ENCODE results near the gene CTDSPL. TPM values are rescaled to one million over a fixed set of nuclear protein-coding genes. Genes with fewer than 3 reads are reported as not detected.
A peak's percentile ranks its signal among the peaks of the same experiment; 100 is the strongest.

The CTDSPL gene
- total RNA-seq, 1 experiment from 2014 or later: 7.3 TPM

DNA sequence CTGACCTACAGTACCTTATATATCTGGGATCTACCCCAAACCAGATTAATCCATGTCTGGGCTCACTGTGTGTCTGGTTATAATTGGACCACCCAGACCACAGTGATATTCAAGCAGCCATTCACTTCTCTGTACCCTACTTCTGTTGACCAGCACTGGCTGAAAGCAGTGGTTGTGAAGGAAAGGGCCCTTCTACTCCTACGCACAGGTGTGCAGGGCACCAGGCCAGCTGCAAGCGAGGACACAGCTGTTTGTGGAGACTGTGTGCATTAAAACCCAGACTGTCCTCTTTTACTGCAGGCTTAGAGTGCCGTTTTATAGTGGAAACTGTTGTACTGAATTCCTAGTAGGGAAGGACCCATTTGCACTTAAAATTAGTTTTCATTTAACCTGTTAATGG, 29.5 kb downstream of the CTDSPL start:
- DNase-seq (ENCODE audit: low read depth): no peak

DNA sequence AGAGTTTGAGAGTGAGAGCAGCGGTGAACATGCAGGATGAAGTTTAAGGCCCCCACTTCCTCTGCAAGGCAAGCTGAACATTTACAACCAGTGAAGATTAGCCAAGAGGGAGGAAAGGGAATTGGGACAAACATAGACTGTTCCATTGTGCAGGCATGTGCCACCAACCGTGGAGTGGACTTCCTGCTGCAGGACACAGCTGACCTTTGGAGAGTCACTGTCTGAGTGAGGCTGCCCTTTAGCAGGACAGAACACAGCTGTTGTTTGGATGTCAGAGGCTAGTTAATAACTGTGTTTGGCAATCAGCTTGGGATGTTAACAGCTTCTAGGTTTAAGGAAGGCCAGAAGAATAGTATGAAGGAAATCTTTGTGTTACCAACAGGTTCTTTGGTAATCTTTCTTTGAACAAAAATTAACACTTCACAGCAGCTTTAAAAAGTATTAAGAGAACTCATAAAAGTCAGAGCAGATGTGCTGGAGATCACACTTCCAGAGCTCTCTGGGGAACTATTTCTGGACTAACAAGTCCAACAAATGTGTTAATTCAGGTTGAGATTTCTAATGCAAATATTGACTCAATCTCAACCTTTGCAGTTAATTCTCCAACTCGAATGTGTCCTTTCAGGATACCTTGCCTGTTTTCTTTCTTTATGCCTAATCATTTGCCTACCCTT, 31.4 kb downstream of the CTDSPL start:
- no peak for DNase-seq (ENCODE audit: low read depth)

DNA sequence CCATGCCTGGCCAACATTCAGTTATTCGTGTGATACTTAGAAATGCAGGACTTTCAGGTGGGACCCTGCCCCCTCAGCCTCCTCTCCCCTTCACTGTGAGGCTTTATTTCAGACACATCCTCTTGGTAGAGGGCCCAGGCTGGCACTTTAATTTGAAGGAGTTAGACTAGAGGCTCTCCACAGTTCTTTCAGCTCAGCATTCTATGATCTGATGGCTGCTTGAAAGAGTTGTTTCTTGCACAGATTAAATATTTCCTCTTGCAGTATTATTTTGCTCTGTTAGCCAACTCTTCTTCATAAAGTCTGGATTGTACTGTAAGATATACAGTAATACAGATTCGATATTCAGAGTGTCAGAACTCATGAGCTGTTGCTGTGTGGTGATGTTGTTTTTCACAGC, 35.1 kb downstream of the CTDSPL start:
- DNase-seq (ENCODE audit: low read depth): no peak

DNA sequence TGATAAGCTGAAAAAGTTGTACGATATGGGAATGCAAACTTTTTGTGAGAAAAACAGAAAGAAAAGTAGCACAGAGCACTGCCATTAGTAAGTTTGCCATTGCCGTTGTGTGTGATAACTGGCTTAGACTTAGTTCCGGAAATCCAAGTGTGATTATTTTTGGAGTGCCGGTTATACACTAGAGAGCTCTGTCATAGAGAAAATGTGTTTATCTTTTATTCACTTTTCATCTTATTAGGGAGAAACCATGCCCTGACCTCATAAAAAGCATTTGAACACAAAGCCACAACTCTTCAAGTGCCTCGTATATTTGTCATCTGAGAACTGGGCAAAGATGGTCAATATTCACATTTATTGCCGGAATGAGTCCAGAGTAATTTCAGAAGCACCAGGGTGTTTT, 36.1 kb downstream of the CTDSPL start:
- DNase-seq (ENCODE audit: low read depth): no peak

DNA sequence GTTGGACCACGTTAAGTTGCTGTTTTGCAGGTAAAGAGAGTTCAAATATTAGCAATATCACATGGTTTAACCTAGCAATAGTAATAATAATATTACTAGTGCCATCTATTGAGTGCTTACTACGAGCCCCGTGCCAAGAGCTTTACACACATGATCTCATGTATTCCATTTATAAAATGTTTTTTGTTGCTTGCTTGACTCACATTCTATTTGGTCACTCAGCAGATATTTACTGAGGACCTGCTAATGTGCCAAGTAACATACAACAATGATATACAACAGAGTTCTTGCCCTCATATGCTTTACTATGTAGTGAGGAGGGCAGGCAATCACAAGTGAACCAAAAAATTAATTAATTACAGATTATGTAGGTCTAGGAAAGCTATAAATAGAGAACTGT, 36.7 kb downstream of the CTDSPL start:
- DNase-seq (ENCODE audit: low read depth): no peak

DNA sequence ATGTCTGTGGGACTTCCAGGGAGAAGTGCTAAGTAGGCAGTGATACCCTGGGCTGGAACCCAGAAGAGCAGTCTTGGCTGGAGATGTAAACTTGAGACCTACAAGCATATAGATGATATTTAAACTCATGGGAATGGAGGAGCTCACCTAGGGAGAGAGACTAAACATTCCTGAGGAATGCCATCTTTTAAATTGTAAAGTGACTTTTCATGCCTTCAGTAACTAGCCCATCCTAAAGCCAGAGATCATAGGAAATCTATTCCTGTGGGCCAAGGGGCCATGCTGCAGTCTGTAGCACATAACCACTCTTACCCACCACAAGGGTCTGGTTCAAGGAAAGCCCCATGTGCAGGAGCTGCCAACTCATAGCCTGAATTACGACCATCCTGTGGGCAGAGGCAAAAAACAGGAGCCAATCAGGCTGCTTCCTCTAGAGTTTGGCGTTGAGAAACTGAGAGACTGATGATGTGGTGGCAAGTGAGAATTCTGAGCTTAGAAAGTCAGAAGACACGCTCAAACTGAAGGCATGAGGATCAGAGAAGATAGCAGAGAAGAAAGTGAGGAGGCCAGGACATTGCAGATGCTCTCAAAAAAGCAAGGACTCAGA, 37.5 kb downstream of the CTDSPL start:
- DNase-seq (ENCODE audit: low read depth): no peak

DNA sequence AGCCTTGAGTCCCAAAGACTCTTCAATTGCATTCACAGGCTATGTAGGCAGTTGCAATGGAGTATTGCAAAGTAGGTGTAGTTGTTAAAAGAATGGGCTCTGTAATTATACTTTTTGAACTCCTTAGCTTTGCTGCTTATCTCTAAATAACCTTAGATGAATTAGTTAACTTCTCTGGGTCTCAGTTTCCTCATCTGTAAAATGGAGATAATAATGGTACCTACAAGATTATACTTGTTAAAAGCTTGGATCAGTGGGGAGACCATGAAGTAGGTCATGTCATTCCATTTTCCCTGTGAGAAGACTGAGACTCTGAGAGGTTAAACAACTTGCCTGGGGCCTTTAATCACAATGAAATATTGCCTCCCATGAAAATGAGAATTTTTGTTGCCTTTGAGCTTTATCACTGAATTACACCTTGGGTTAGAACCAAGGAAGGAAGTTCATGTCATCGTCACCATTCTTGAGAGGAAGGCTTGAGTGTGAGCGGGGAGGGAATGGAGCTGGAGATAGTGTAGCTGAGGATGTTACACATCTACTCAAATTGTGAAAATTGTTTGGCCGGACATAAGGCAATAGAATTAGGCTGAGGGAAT, 38.1 kb downstream of the CTDSPL start:
- no peak for DNase-seq (ENCODE audit: low read depth)

DNA sequence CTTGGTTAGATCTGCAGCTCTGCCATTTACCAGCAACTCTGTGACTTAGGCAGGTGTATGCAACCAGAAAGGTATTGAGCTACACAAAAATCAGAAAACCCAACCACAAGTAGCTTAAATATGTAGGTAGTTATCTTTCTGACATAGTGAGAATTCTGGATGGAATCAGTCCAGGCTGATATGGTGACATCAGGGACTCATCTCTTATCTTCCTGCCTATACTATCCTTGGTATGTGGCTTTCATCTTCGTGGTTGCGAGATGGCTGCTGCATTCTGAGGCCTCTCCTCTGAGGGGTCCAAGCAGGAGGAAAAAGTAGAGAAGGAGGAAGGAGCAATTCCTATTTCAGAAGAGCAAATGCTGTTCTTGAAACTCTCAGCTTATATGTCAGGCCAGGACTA, 40.0 kb downstream of the CTDSPL start:
- no peak for DNase-seq (ENCODE audit: low read depth)

DNA sequence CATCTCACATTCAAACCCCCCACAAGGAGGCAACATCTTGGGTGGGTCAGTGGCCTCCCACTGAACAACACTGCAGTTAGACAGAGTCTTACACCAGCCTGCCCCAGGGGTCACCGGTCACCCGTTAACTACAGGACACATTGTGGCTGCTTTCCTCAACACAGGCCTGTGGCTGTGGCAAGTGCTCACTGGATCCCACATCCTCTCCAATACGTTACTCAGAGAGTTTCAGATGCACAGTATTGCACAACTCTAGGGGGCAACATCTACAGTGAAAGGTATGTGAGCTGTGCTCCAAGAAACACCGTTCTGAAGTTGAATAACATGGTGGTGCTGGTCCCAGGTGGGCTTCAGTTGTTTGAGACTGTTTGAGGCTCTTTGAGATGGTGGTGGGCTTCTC, 41.0 kb downstream of the CTDSPL start:
- no peak for DNase-seq (ENCODE audit: low read depth)

DNA sequence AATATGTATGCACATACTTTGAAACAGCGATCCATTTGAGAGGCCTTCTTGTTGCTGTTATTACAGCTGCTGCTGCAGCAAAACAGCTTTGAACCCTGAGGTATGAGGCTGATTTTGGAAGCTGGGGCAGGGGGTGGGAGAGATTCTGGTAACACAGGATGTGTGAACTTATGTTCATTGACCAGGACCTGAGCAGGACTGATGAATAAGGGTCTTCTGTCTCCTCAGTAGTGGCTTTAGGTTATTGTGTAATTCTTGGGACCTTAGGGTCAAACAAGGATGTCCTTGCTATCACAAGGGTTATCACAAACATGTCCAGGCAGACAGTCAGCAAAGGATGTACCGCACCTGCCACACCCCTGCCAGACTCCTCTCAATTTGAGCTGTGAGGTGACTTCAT, 41.6 kb downstream of the CTDSPL start:
- DNase-seq (ENCODE audit: low read depth): no peak

DNA sequence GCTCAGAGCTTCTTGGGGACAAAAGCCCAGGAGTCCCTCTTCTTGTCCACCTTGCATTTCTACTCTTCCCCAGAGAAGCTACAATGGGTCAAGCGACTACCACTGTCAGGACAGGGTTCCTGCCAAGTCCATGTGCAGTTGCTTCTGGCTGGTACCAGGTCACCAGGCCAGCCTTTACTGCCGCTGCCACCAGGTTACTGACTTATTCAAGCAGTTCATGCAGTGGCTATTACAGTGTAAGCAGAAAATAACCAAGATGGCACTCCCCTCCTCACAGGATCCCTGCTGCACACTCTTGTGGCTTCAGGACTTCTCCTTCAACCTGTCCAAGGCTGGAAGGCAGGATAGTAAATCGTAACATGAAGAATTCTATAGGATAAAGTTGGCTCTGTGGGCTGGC, 42.1 kb downstream of the CTDSPL start:
- DNase-seq (ENCODE audit: low read depth): no peak

DNA sequence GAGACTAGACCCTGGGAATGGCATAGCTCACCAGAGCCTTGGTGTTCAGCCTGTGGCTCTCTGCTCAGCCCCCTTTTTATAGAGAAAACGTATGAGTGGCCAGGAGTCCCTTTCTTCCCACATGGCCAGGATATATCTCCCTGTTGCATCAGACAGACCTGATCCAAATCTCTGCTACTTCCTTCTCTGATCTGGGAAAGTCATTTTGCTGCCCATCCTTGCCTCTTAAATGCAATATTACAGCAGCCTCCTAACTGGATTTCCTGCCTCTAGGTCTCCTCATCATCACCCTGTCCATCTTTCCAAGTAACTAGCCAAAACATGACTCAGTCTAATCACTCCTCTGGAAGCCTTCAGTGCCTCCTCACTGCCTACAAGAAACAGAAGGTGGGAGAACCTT, 42.9 kb downstream of the CTDSPL start:
- DNase-seq (ENCODE audit: low read depth): peak; percentile 24

DNA sequence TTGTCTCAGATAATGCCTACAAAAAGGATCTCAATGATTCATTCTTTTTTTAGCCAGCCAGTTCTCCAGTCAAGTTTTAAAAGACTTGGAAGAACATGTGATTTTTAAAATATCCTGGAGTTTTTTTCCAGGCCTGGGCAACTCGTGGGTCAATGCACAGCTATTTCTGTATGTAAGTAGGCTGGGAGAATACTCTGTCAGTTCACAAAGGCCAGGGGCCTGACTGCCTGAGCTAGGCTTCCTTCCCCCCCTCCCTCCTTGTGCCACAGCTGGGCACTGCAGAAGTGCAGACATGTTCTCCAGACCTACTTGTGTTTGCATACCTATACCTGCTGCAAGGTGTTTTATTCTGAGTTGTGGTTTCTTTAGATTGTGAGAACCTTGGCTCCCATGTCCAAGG, 43.7 kb downstream of the CTDSPL start:
- DNase-seq (ENCODE audit: low read depth): no peak

DNA sequence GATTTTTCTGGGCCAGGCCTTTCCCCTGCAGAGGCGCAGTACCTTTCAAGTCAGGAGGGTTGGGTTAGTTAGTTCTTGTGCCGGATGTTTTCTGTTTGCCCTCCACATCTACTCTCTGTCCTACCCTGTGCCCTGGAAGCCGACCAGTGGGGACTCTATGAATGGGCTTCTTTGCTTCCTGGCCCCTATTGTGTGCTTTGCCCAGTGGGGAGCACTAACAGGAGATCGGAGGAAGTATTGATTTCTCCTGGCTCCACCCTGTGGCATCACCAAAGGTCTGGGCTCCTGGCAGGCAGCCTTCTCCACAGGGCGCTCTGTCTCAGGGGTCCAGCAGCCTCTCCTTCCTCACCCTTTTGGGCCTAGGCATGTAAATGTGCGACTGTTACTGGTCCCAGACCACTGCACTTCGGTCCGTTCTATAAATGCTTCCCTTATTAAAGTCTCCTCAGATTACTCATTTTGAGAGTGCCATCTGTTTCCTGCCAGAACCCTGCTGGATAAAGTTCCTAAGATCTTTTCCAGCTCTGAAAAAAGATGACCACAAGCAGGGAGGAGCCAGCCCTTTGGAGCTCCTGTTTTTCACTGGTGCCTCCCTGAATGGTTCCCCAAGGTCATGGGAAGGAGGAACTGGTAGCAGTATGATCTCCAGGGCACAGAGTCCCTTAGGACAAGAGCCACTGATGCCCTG, 44.5 kb downstream of the CTDSPL start:
- DNase-seq (ENCODE audit: low read depth): peak; percentile 21

DNA sequence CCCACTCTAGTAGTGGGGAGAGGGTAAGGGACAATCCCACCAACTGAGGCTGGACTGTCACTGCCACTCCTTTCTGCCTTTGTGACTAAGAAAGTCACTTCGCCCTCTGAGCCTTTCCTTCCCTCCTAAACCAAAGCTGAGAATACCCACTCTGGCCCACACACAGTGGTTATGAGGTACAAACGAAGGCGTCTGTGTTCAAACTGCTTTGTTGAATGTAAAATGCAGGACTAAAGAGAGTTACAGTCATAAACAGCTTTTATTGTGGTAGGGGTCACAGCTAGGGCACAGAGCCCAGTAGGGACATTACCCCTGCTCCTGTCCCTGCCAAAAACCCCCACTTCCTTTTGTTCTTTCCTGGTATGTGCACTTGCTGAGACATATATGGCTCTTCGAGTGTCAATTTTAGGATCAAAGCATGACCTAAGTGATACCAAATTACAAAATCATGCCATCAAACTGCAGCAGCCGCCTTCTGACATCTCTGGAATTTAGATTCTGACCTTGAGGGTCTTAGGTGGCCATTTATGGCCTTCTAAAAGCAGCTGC, 45.1 kb downstream of the CTDSPL start:
- DNase-seq (ENCODE audit: low read depth): no peak

DNA sequence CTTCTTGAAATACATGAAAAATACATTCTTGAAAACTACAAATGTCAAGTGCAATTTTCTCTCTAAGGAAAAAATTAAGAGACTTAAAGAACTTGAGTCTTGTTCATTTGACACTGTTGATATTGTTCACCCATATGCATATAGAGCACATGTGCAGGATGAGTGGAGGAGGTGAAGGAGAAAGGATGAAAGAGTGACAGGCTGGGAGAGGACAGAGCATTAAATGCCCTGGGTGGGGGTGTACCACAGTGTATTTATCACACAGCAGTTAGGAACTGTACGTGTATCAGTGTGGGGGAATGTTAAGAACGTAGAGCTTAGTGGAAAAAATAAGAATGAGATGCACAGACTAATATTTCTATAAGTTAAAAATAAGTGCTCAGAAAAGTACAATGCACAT, 45.7 kb downstream of the CTDSPL start:
- DNase-seq (ENCODE audit: low read depth): no peak

DNA sequence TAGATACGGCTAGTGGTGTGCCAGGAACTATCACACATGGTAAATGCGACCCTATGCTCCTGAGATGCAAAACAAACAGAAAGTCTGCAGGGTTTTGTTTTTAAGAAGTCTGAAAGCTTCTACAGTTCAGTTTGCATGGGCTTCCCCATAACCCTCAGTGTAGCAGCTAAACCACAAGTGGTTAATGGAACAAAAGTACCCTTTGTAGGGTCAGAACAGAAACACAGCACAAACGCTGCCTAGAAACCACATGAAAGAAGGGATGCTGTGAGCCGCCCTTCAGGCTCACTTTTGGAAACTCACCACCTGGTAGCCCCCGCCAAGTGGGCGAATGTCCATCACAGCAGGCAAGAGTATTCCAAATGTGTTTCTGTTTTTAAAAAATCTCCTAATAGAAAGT, 46.2 kb downstream of the CTDSPL start:
- peak; percentile 9 for DNase-seq (ENCODE audit: low read depth)

DNA sequence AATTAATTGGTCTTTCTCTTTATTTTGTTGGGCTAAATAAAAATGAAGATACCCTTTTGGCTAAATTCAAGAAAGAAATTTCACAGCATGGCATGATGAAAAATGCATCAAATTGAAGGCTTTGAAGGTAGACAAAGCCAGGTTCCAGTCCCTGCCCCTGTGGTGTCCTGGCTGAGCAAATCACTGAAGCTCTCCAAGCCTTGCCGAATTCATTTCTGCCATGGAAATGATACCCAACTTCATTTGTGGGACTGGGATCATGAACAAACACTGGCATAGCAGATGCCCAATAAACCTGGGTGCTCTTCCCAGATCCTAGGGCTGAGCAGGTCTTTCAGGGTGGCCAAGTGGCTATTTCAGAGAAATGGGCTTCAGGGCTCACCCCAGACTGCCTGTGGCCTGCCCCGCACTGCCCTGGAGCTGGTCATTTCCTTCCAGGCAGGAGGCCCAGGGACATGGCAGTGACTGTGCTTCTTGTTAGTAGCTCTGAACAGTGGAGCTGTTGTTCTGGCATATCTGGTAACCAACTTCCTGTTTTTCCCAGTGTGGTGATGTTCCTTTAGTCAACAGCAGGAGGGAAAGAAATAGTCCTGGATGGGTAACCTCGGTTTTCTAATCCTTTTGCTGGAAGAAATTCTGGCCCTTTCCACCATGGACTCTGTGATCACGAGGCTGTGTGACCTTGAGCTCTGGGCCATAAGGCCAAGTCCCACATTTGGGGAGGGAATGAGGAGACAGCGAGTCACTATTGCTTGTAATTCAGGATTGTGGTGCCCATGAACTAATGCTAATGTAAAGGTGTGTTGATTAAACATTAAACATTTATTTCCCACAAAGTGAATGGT, 47.6 kb downstream of the CTDSPL start:
- DNase-seq (ENCODE audit: low read depth): peak; percentile 8

DNA sequence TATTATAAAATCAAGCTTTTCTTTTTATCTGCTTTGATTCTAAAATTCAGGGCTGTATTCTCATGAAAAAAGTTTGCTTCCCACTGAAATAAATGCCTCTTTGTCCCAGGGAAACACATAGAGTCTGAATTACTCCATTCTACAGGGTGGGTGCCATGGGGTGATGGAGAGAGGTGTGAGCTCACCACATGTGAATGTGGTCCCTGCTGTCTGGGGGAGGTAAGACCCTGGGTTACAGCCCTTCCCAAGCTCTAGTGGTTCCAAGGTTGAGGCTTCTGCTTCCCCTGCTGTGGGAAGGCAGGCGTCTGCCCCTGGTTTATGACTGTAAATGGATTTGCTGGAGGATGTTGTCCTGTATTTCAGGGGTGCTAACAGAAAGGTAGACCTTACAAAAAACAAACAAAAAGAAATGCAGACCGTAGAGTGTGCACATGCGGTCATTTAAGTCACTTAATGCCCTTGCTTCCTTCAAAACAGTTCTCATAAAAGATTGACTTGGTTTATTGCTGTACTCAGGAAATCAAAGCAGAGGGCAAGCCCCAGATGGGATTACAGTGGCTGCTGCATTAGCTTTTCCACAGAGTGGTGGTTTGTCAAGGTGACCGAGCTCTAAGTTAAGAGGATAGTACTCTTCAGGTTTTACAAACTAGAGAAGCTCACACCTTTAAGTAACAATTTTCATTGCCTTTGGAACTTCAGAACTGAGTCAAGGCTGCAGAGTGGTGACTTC, 49.2 kb downstream of the CTDSPL start:
- no peak for DNase-seq (ENCODE audit: low read depth)

DNA sequence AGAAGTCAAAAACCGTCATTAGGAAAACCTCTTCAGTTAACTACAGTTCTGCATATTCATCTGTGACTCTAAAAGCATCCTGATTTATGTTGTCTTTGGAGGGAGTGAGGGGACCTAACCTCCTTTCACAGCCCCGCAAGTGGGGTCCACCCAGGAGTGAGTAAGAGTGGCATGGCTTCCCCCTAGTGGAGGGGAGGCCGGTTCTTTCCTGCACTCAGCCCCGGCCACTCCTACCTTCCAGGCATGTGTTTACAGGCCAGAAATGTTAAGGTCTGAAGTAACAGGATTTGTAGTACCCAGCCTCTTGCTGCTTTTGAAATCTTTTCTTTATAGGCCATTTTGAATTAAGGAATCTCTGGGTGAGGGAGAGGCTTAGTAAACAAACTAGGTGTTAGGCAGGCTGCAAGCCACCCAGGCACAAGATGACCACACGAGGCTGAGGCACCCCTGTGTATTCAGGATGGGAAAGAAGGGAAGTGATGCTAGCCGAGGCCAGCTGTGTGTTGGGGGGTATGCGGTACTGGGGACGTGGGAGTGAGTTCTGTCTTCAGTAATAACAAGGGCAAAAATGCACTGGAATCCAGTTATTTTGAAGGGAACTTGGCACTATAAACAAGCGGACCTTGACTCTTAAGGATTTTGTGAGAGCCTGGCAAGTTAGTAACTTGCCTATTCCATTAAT, 50.5 kb downstream of the CTDSPL start:
- no peak for DNase-seq (ENCODE audit: low read depth)
